ENCODE results near the gene ENGASE.

- no peak for TF ChIP-seq CTCF (IDR thresholded peaks at IDR 0.05; ENCODE audit: low read length)
- no peak for TF ChIP-seq EZH2 (IDR thresholded peaks at IDR 0.05; ENCODE audit: borderline replicate concordance, low read length)
Measured at GRCh38 chr17:79071161-79071740, 3.4 kb upstream of the ENGASE start.

Data from OCI-LY1 (cell line).